Activated CD8-positive, alpha-beta T cell treated with anti-CD3 and anti-CD28 coated beads for 36 hours (primary cell): ENCODE data around the gene BACE1. TPM values are rescaled to one million over a fixed set of nuclear protein-coding genes. Genes with fewer than 3 reads are reported as not detected.

ENCODE experiments used
- ATAC-seq: fragments of 200-7000 bp; cut with Tn5 transposase; one replicate; pipeline ENCODE4 v1.10.0; 2021; ENCODE audit warnings: mild to moderate bottlenecking, moderate library complexity
- CTCF ChIA-PET: fragments of 350-600 bp; sonication (Branson Sonifier 250); formaldehyde crosslinking; loops from one replicate; lab custom pipeline; 2021; ENCODE audit warnings: antibody characterized with exemption; lab: Charles Lee
- POLR2A ChIA-PET: fragments of 350-600 bp; sonication (Branson Sonifier 250); formaldehyde crosslinking; loops from one replicate; lab custom pipeline; 2021; ENCODE audit warnings: antibody characterized with exemption; lab: Charles Lee
- DNase-seq: peaks from one replicate; pipeline ENCODE4 v3.0.0-alpha.2; 2020
- H3K27ac Mint-ChIP-seq: one replicate; pipeline ENCODE4 v1.8.0; 2021; ENCODE audit warnings: mild to moderate bottlenecking, mixed read lengths
- H3K27me3 Mint-ChIP-seq: one replicate; pipeline ENCODE4 v1.8.0; 2021; ENCODE audit warnings: mixed read lengths
- H3K36me3 Mint-ChIP-seq: one replicate; pipeline ENCODE4 v1.8.0; 2021; ENCODE audit warnings: low read depth, mixed read lengths
- H3K4me1 Mint-ChIP-seq: one replicate; pipeline ENCODE4 v1.8.0; 2021; ENCODE audit warnings: low read depth, mixed read lengths
- H3K4me3 Mint-ChIP-seq: one replicate; pipeline ENCODE4 v1.8.0; 2021; ENCODE audit warnings: mild to moderate bottlenecking, moderate library complexity, mixed read lengths
- H3K9me3 Mint-ChIP-seq: one replicate; pipeline ENCODE4 v1.8.0; 2021; ENCODE audit warnings: mixed read lengths
- intact Hi-C: fragments of 100-400 bp; cut with micrococcal nuclease; formaldehyde crosslinking; loops from one replicate; pipeline ENCODE4 v1.10.0; 2022
- total RNA-seq, 2 experiments: library from RNA; stranded (reverse); gene quantifications; one replicate each; pipeline ENCODE4 v1.2.3, GENCODE V29; 2021
- TF ChIP-seq, protein P1 (sequence below): fragments of 200-600 bp; IDR thresholded peaks from one replicate; pipeline ENCODE4 v1.8.0; 2022; ENCODE audit warnings: antibody characterized with exemption, mild to moderate bottlenecking

Gene BACE1
- total RNA-seq, 2 experiments from 2014 or later: 0.97 to 1.5 TPM

- Mint-ChIP-seq H3K4me3 (no peak overlapping the region), H3K9me3 (no peaks in the 10 kb centered on the region), H3K4me1 (peaks cover 4% of the 10 kb centered on the region), H3K36me3 (no peaks in the 10 kb centered on the region), H3K27ac (no peak overlapping the region), H3K27me3 (peaks cover 27% of the 10 kb centered on the region)
- ATAC-seq (no peak), DNase-seq (no peak)
- POLR2A ChIA-PET: no interaction called here
- TF ChIP-seq, protein P1, sequence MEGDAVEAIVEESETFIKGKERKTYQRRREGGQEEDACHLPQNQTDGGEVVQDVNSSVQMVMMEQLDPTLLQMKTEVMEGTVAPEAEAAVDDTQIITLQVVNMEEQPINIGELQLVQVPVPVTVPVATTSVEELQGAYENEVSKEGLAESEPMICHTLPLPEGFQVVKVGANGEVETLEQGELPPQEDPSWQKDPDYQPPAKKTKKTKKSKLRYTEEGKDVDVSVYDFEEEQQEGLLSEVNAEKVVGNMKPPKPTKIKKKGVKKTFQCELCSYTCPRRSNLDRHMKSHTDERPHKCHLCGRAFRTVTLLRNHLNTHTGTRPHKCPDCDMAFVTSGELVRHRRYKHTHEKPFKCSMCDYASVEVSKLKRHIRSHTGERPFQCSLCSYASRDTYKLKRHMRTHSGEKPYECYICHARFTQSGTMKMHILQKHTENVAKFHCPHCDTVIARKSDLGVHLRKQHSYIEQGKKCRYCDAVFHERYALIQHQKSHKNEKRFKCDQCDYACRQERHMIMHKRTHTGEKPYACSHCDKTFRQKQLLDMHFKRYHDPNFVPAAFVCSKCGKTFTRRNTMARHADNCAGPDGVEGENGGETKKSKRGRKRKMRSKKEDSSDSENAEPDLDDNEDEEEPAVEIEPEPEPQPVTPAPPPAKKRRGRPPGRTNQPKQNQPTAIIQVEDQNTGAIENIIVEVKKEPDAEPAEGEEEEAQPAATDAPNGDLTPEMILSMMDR: no peak
- CTCF ChIA-PET: no interaction called here
- intact Hi-C loops: no loop called here
Measured at GRCh38 chr11:117313091-117313490, 3.0 kb downstream of the BACE1 start.

- Mint-ChIP-seq H3K27ac (no peak overlapping the region), H3K4me3 (no peak overlapping the region), H3K9me3 (no peaks in the 10 kb centered on the region), H3K27me3 (peaks cover 10% of the 10 kb centered on the region), H3K36me3 (no peaks in the 10 kb centered on the region), H3K4me1 (no peaks in the 10 kb centered on the region)
- POLR2A ChIA-PET: interaction anchor here (0.6 kb wide), 1 partner anchor 81 kb away, joined by 3 read pairs; no protein-coding TSS in a partner anchor
- CTCF ChIA-PET: no interaction called here
- TF ChIP-seq, protein P1: no peak
- DNase-seq (no peak), ATAC-seq (no peak)
- intact Hi-C loops: no loop called here
Measured at GRCh38 chr11:117309310-117309709, 6.7 kb downstream of the BACE1 start.

GRCh38 chr11:117305145-117305544 lies 10.9 kb downstream of the BACE1 start:
- CTCF ChIA-PET: no interaction called here
- POLR2A ChIA-PET: interaction anchor here (0.6 kb wide), 1 partner anchor 256 kb away, joined by 3 read pairs; no protein-coding TSS in a partner anchor
- ATAC-seq (no peak), DNase-seq (no peak)
- H3K4me3 Mint-ChIP-seq: no peak overlapping the region
- no peaks in the 10 kb centered on the region for H3K36me3 Mint-ChIP-seq
- H3K4me1 Mint-ChIP-seq: no peaks in the 10 kb centered on the region
- no peaks in the 10 kb centered on the region for H3K9me3 Mint-ChIP-seq
- peaks cover 2% of the 10 kb centered on the region for H3K27me3 Mint-ChIP-seq
- intact Hi-C loops: no loop called here
- H3K27ac Mint-ChIP-seq: no peak overlapping the region
- TF ChIP-seq, protein P1: no peak

DNA sequence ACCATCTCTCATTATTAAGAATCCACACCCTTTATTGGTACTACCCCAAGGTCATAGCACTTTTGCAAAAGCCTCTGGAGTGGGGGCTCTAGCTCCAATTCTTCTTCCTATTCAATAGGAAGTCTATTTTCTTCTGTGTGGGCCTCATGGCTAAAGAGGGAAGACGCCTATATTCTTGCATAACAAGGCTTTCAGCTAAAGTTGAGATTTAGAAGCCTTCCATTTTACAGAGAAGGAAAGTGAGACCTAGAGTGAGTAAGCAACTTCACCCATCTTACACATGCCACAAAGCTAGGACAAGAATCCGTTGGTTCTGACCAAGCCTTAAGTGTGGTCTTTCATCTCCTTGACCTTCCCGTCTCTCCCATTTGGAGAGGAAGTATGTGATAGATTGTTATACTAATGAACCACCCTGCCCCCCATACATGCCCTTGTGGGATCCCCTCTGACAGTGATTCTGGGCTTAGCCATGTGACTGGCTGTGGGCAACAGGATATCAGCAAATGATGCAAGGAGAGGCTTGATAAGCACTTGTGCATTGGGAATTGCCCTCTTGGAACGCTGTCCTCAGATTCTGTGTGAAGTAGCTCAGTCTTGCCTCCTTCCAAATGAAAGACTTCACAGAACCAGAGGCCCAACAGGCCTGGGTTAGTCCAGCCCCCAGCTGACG lies 12.3 kb downstream of the BACE1 start:
- Mint-ChIP-seq H3K27ac (no peak overlapping the region), H3K27me3 (no peaks in the 10 kb centered on the region), H3K9me3 (no peaks in the 10 kb centered on the region), H3K36me3 (no peaks in the 10 kb centered on the region), H3K4me1 (no peaks in the 10 kb centered on the region), H3K4me3 (no peak overlapping the region)
- CTCF ChIA-PET: no interaction called here
- no peak for ATAC-seq
- POLR2A ChIA-PET: interaction anchor here (1.4 kb wide), 1 partner anchor 21 kb away, joined by 3 read pairs; no protein-coding TSS in a partner anchor
- intact Hi-C loops: no loop called here
- DNase-seq: no peak
- TF ChIP-seq, protein P1: no peak

GRCh38 chr11:117303101-117303500 lies 13.0 kb downstream of the BACE1 start:
- H3K36me3 Mint-ChIP-seq: no peaks in the 10 kb centered on the region
- intact Hi-C loops: no loop called here
- H3K9me3 Mint-ChIP-seq: no peaks in the 10 kb centered on the region
- ChIA-PET CTCF (no interaction called here), POLR2A (interaction anchor here (1.4 kb wide), 1 partner anchor 20 kb away, joined by 3 read pairs; no protein-coding TSS in a partner anchor)
- H3K27me3 Mint-ChIP-seq: no peaks in the 10 kb centered on the region
- no peak overlapping the region for H3K27ac Mint-ChIP-seq
- TF ChIP-seq, protein P1: no peak
- no peaks in the 10 kb centered on the region for H3K4me1 Mint-ChIP-seq
- ATAC-seq: no peak
- DNase-seq: no peak
- no peak overlapping the region for H3K4me3 Mint-ChIP-seq
